Fibroblast of lung (primary cell): ENCODE data around the gene PRR4. TPM values are rescaled to one million over a fixed set of nuclear protein-coding genes. Genes with fewer than 3 reads are reported as not detected.

Experiments used
- DNase-seq, 2 donors: peaks; one replicate each; pipeline versions ENCODE4 v3.0.0 to v3.0.0-alpha.2; 2010; ENCODE audit warnings: low read depth in 2 of 2
- H2AFZ ChIP-seq: 2 replicates; pipeline ENCODE4 v1.5.1; 2012; ENCODE audit warnings: low read length, control low read depth, inconsistent platforms
- H3K27ac ChIP-seq: 2 replicates; pipeline ENCODE4 v1.5.1; 2011; ENCODE audit warnings: low read length, control low read depth; ENCODE audit not compliant: insufficient read depth
- H3K27me3 ChIP-seq: 2 replicates; pipeline ENCODE4 v1.5.1; 2011; ENCODE audit warnings: mild to moderate bottlenecking, low read length; ENCODE audit not compliant: control insufficient read depth, insufficient read depth
- H3K36me3 ChIP-seq: 2 replicates; pipeline ENCODE4 v1.5.1; 2011; ENCODE audit warnings: low read length; ENCODE audit not compliant: control insufficient read depth, insufficient read depth
- H3K4me1 ChIP-seq: 2 replicates; pipeline ENCODE4 v1.5.1; 2011; ENCODE audit warnings: low read length; ENCODE audit not compliant: control insufficient read depth, insufficient read depth; ENCODE audit errors: extremely low read depth
- H3K4me2 ChIP-seq: 2 replicates; pipeline ENCODE4 v1.5.1; 2011; ENCODE audit warnings: low read length, control low read depth; ENCODE audit not compliant: insufficient read depth; ENCODE audit errors: extremely low read depth
- H3K4me3 ChIP-seq, 4 experiments: fragments of 200-600 bp in 1 of 4; sonication (generic) in 1 of 4; replicated peaks in 1 of 4; 2 replicates each; pipeline ENCODE4 v1.5.1; 2011 to 2016; ENCODE audit warnings: low read length in 4 of 4, low read depth in 3 of 4, mild to moderate bottlenecking in 3 of 4, control low read depth in 2 of 4, inconsistent platforms in 1 of 4, mixed read lengths in 1 of 4; ENCODE audit not compliant: insufficient read depth in 1 of 4; ENCODE audit errors: control extremely low read depth in 1 of 4
- H3K79me2 ChIP-seq: 2 replicates; pipeline ENCODE4 v1.5.1; 2012; ENCODE audit warnings: mild to moderate bottlenecking, low read length, inconsistent platforms; ENCODE audit not compliant: control insufficient read depth, insufficient read depth
- H3K9ac ChIP-seq: 2 replicates; pipeline ENCODE4 v1.5.1; 2011; ENCODE audit warnings: mild to moderate bottlenecking, low read length, control low read depth; ENCODE audit not compliant: insufficient read depth
- H3K9me3 ChIP-seq: 2 replicates; pipeline ENCODE4 v1.5.1; 2012; ENCODE audit warnings: low read depth, low read length; ENCODE audit not compliant: control insufficient read depth, insufficient read depth
- H4K20me1 ChIP-seq: 2 replicates; pipeline ENCODE4 v1.5.1; 2011; ENCODE audit warnings: low read length; ENCODE audit not compliant: control insufficient read depth, insufficient read depth; ENCODE audit errors: extremely low read depth
- CTCF ChIP-seq, 2 donors: IDR thresholded peaks in 1 of 2; conservative IDR thresholded peaks in 1 of 2; 1 replicate in 1 of 2; 2 replicates in 1 of 2; pipeline ENCODE4 v1.5.1; 2011 to 2012; ENCODE audit warnings: low read length in 2 of 2, control low read depth in 1 of 2, inconsistent platforms in 1 of 2, low read depth in 1 of 2, mild to moderate bottlenecking in 1 of 2
- EZH2 ChIP-seq: IDR thresholded peaks from 2 replicates; pipeline ENCODE4 v1.5.1; 2012; ENCODE audit warnings: low read length, control low read depth, mild to moderate bottlenecking; ENCODE audit errors: missing control alignments
- polyA plus RNA-seq, 2 donors: library from polyadenylated mRNA; depleted of rRNA in 1 of 2; stranded (reverse) in 1 of 2; unstranded in 1 of 2; fragments of >200 nt; gene quantifications; 2 replicates each; pipeline ENCODE4 v1.2.1, GENCODE V29; 2011 to 2012; ENCODE audit warnings: missing spikeins in 1 of 2
- total RNA-seq: library from RNA; depleted of rRNA; stranded (reverse); fragments of >200 nt; gene quantifications from 2 replicates; pipeline ENCODE4 v1.2.1, GENCODE V29; 2014

Gene PRR4
- total and polyA plus RNA-seq, 2 donors (not counting 1 experiment from before 2014, with no cell fraction given), result 0.66 to 1.7 TPM

- TF ChIP-seq EZH2 (no peak), CTCF (conservative IDR thresholded peaks at IDR 0.05 in 1 of 2, IDR thresholded peaks at IDR 0.05 in 1 of 2; ENCODE audit: low read depth in 1 of 2, low read length in 2 of 2) (no peak)
- Histone ChIP-seq H3K79me2 (no peaks in the 10 kb centered on the region), H3K27me3 (no peaks in the 10 kb centered on the region), H3K4me3 (no peak overlapping the region), H4K20me1 (no peaks in the 10 kb centered on the region), H3K9me3 (no peaks in the 10 kb centered on the region), H3K4me2 (no peak overlapping the region), H2AFZ (no peak overlapping the region), H3K36me3 (no peaks in the 10 kb centered on the region), H3K9ac (no peak overlapping the region), H3K27ac (no peak overlapping the region), H3K4me1 (no peaks in the 10 kb centered on the region)
- DNase-seq, result no peak
These were observed 37.3 kb downstream of the PRR4 start for GRCh38 chr12:10811883-10812536.

- no peaks in the 10 kb centered on the region for H4K20me1 ChIP-seq
- no peak within 1 kb of the TSS for H3K27ac ChIP-seq
- no peak for DNase-seq
- no peak within 1 kb of the TSS for H3K4me3 ChIP-seq
- no peaks in the 10 kb centered on the region for H3K4me1 ChIP-seq
- H3K9me3 ChIP-seq, result no peaks in the 10 kb centered on the region
- H3K79me2 ChIP-seq, result no peaks in the 10 kb centered on the region
- no peaks in the 10 kb centered on the region for H3K27me3 ChIP-seq
- TF ChIP-seq CTCF (conservative IDR thresholded peaks at IDR 0.05 in 1 of 2, IDR thresholded peaks at IDR 0.05 in 1 of 2; ENCODE audit: low read depth in 1 of 2, low read length in 2 of 2) (no peak), EZH2 (no peak)
- no peak within 1 kb of the TSS for H3K4me2 ChIP-seq
- H3K9ac ChIP-seq, result no peak within 1 kb of the TSS
- H3K36me3 ChIP-seq, result no peaks in the 10 kb centered on the region
- H2AFZ ChIP-seq, result no peak within 1 kb of the TSS
These were observed 39.2 kb downstream of the PRR4 start, which contains the start of gene TAS2R9 for GRCh38 chr12:10810068-10810467. TAS2R9 (minus strand) TSS chr12:10810168; CDS start chr12:10810075, 93 bp downstream.

- no peak within 1 kb of the TSS for H3K4me3 ChIP-seq
- no peak within 1 kb of the TSS for H2AFZ ChIP-seq
- no peak for DNase-seq
- no peaks in the 10 kb centered on the region for H4K20me1 ChIP-seq
- H3K79me2 ChIP-seq, result no peaks in the 10 kb centered on the region
- H3K27ac ChIP-seq, result no peak within 1 kb of the TSS
- no peak for TF ChIP-seq CTCF (conservative IDR thresholded peaks at IDR 0.05 in 1 of 2, IDR thresholded peaks at IDR 0.05 in 1 of 2; ENCODE audit: low read depth in 1 of 2, low read length in 2 of 2)
- no peak for TF ChIP-seq EZH2
- no peaks in the 10 kb centered on the region for H3K4me1 ChIP-seq
- no peaks in the 10 kb centered on the region for H3K9me3 ChIP-seq
- H3K9ac ChIP-seq, result no peak within 1 kb of the TSS
- H3K36me3 ChIP-seq, result no peaks in the 10 kb centered on the region
- no peaks in the 10 kb centered on the region for H3K27me3 ChIP-seq
- no peak within 1 kb of the TSS for H3K4me2 ChIP-seq
These were observed 42.1 kb downstream of the PRR4 start, which contains the start of gene TAS2R8 for GRCh38 chr12:10807186-10807585. TAS2R8 (minus strand) TSS chr12:10807286; CDS start chr12:10806980, 306 bp downstream.
